Stromal cell of bone marrow (primary cell): ENCODE measurements around the gene ELP4.

Experiments used
- DNase-seq: peaks from one replicate; pipeline ENCODE4 v3.0.0-alpha.2; 2012; ENCODE audit warnings: low read depth

The ELP4 gene

GRCh38 chr11:31824879-31825837, 315.6 kb downstream of the ELP4 start:
- no peak for DNase-seq

GRCh38 chr11:31825838-31826484, 316.4 kb downstream of the ELP4 start:
- DNase-seq = no peak

GRCh38 chr11:31826536-31827438, 317.2 kb downstream of the ELP4 start:
- no peak for DNase-seq

- no peak for DNase-seq
Observed at GRCh38 chr11:31827455-31828206, 318.1 kb downstream of the ELP4 start.

- no peak for DNase-seq
Observed at GRCh38 chr11:31828217-31828616, 318.6 kb downstream of the ELP4 start.

- DNase-seq = no peak
Observed at GRCh38 chr11:31830406-31830805, 320.8 kb downstream of the ELP4 start.

GRCh38 chr11:31834237-31834636, 324.7 kb downstream of the ELP4 start:
- DNase-seq = no peak
